GM20431 (cell line): ENCODE data around the gene GCGR.

Experiments used
- in situ Hi-C: fragments of 300-500 bp; cut with MseI, MboI; formaldehyde crosslinking; loops from one replicate; pipeline ENCODE4 v1.15.0; 2020; ENCODE audit warnings: low sequenced_read_pairs; ENCODE audit not compliant: unreplicated experiment

The GCGR gene

GRCh38 chr17:81845881-81846742 is 42.2 kb downstream of the GCGR start:
- in situ Hi-C loops, result no loop called here

- in situ Hi-C loops, result no loop called here
Observed at GRCh38 chr17:81846743-81847689, 43.1 kb downstream of the GCGR start.

GRCh38 chr17:81849457-81849856 is 45.5 kb downstream of the GCGR start:
- in situ Hi-C loops, result no loop called here

DNA sequence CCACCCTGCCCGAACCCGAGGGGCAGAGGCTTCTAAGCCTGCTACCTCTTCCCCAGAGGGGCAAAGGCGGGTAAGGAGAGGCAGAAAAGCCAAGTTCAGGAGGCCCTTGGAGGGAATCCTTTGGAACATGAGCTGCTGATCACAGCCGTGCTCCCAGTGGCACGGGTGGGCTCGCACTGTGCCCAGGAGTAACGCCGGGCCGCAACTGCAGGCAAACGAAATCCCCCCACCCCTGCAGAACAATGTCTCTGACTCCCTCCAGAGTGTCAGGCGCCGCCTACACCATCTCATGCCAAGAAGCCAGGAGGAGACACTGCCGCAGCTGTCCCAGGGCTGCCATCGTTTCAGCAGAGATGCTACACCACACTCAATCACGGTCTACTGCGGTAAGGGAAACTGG is 47.5 kb downstream of the GCGR start:
- in situ Hi-C loops, result no loop called here

- in situ Hi-C loops, result no loop called here
Observed at GRCh38 chr17:81852237-81852636, 48.3 kb downstream of the GCGR start.

- in situ Hi-C loops, result no loop called here
Observed at GRCh38 chr17:81854974-81855774, 51.2 kb downstream of the GCGR start.

DNA sequence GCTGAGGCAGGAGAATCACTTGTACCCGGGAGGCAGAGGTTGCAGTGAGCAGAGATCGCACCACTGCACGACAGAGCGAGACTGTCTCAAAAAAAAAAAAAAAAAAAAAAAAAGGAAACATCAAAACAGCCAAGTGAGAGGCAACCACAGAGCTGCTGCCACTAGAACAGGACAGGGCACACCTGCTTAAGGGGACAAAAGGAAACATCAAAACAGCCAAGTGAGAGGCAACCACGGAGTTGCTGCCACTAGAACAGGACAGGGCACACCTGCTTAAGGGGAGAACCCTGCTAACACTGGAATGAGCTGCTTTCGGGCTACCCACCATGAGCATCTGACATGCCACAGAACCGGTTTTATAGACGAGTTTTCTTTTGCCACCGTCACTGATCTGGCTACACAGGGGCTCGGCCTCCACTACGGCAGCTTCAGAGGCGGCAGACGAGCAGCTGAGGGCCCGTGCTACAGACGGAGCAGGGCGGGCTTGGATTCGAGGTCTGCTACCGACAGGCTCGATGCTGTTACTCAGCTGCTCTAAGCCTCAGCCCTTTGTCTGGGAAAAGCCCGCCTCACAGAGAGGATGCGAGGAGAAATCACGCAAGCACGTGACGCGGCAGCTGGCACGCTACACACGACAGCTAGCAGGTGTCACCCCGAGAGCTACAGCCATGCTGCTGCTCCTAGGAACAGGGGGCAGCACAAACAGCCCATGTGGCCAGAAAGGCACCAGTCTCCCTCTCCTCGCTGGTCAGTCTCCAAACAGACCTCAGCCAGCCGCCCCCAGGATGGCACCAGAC is 54.4 kb downstream of the GCGR start:
- in situ Hi-C loops, result no loop called here

- in situ Hi-C loops, result no loop called here
Observed at GRCh38 chr17:81858967-81859905, 55.3 kb downstream of the GCGR start.

GRCh38 chr17:81859906-81860755 is 56.2 kb downstream of the GCGR start, which contains the start of gene P4HB:
TSS of gene P4HB (minus strand) at chr17:81860535. CDS start at chr17:81860471, 64 bp downstream.
- in situ Hi-C loops, result no loop called here

DNA sequence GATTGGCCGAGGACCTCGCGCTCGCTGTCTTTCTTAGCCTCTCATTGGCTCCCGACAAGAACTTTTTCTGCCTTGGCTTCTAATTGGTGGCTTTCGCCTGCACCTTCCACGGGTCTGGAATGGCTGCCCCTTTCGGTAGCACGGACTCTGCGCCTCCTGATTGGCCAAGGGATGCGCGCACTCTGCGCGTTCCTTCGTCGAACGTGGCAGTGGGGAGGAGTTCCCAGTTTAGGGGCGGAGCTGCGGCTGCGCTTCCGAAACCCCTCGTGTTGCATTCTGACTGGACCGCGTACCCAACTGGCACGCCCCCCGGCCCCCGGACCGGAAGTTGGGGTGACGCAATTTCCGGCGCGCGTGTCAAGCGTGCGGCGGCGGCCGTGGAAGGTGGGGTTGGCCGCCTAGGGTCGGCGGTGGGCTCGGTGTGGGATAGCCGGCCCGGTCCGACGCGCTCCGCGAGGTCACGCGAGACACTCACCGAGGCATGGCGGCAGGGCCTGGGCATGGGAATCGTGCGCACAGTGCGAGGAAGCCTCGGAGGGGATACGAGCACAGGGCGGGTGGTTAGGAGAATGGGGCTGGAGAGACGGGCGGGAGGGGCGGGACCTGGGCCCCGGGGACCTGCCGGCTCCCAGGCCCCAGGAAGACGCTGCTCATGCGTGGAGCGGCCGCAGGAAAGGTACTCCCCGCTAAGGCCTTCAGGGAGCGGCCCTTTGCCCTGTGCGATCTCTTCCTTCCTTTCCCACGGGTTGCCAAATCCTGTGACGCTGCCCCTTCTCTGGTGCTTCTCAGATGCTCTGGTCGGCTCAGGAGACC is 57.0 kb downstream of the GCGR start:
- in situ Hi-C loops, result no loop called here

DNA sequence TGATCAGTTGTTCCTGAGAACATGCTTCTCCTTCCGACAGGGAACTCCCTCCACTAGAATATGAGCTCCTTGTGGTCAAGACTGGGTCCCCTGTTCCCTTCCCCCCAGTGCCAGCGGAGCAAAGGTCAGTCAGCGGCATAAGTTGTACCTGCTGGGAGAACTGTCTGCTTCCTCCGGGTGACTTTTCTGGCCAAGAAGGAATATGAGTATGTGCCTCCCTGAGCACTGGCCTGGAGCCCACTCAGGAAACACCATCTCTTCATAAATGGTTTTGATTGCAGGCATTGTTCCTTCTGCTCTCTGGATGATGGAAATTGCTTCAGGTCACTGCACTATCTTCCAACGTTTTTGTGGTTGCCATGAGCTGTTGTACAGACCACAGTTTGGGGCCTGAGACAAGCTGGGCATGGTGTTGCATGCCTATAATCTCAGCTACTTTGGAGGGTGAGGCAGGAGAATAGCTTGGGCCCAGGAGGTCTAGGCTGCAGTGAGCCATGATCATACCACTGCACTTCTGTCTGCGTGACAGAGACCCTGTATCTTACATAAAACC is 59.2 kb downstream of the GCGR start:
- in situ Hi-C loops, result no loop called here
